Skin epidermis (tissue), 12 donors: ENCODE results near the gene NUP85.
"Not testable (repeated sequence)": the region's sequence is repeated elsewhere in the genome, so short reads cannot be mapped to it uniquely, and the experiment has no call there.

Experiments
- H3K27ac ChIP-seq, 21 experiments: fragments of 200-600 bp; sonication (generic) in 11 of 21; one replicate each; pipeline ENCODE4 v1.5.0; 2020; ENCODE audit warnings: mild to moderate bottlenecking in 3 of 21, inconsistent platforms in 2 of 21, moderate library complexity in 2 of 21
- H3K4me3 ChIP-seq, 7 experiments: fragments of 200-600 bp; sonication (generic) in 2 of 7; one replicate each; pipeline ENCODE4 v1.5.0; 2020; ENCODE audit warnings: inconsistent platforms in 2 of 7, mild to moderate bottlenecking in 2 of 7, moderate library complexity in 1 of 7

Gene NUP85

GRCh38 chr17:75239778-75240393 lies 34.4 kb downstream of the NUP85 start:
- Histone ChIP-seq H3K27ac (peak overlapping the region in 3 of 21 experiments; percentile 11 to 49 (median 24)), H3K4me3 (no peak overlapping the region)

- Histone ChIP-seq H3K27ac (peak overlapping the region in 6 of 21 experiments; percentile 24 to 49 (median 40)), H3K4me3 (no peak overlapping the region)
Measured at GRCh38 chr17:75240394-75241142, 35.1 kb downstream of the NUP85 start.

- Histone ChIP-seq H3K27ac (peak overlapping the region in 5 of 21 experiments; percentile 31 to 49 (median 43)), H3K4me3 (no peak overlapping the region)
Measured at GRCh38 chr17:75241143-75241430, 35.6 kb downstream of the NUP85 start.

- peak overlapping the region in 9 of 21 experiments; percentile 11 to 73 (median 53) for H3K27ac ChIP-seq
- no peak overlapping the region for H3K4me3 ChIP-seq
Measured at GRCh38 chr17:75241502-75241901, 36.0 kb downstream of the NUP85 start.

- H3K27ac ChIP-seq = peak overlapping the region in 11 of 21 experiments; percentile 26 to 73 (median 49)
Measured at GRCh38 chr17:75241996-75242460, 36.5 kb downstream of the NUP85 start.

GRCh38 chr17:75242461-75243042 lies 37.1 kb downstream of the NUP85 start:
- Histone ChIP-seq H3K4me3 (no peak overlapping the region), H3K27ac (peak overlapping the region in 10 of 21 experiments; percentile 26 to 73 (median 51))

More at GRCh38 chr17:75241996-75242460, 36.5 kb downstream of the NUP85 start:
- H3K4me3 ChIP-seq = no peak overlapping the region

GRCh38 chr17:75244133-75244866 lies 38.8 kb downstream of the NUP85 start:
- Histone ChIP-seq H3K4me3 (no peak overlapping the region), H3K27ac (peak overlapping the region in 2 of 21 experiments; percentile 24 to 73)

- H3K27ac ChIP-seq = peak overlapping the region in 2 of 21 experiments; percentile 2 to 17
Measured at GRCh38 chr17:75245011-75245410, 39.5 kb downstream of the NUP85 start.

GRCh38 chr17:75246404-75246803 lies 40.9 kb downstream of the NUP85 start:
- Histone ChIP-seq H3K4me3 (no peak overlapping the region), H3K27ac (peak overlapping the region in 3 of 21 experiments; percentile 2 to 11 (median 7))

More at GRCh38 chr17:75245011-75245410, 39.5 kb downstream of the NUP85 start:
- H3K4me3 ChIP-seq = no peak overlapping the region

GRCh38 chr17:75249564-75249963 lies 44.1 kb downstream of the NUP85 start:
- Histone ChIP-seq H3K27ac (peak overlapping the region in 14 of 21 experiments; percentile 40 to 76 (median 64)), H3K4me3 (no peak overlapping the region)

- peak overlapping the region in 15 of 21 experiments; percentile 2 to 76 (median 63) for H3K27ac ChIP-seq
Measured at GRCh38 chr17:75250009-75250471, 44.6 kb downstream of the NUP85 start.

GRCh38 chr17:75252039-75252816 lies 46.7 kb downstream of the NUP85 start:
- H3K4me3 ChIP-seq = no peak overlapping the region

More at GRCh38 chr17:75250009-75250471, 44.6 kb downstream of the NUP85 start:
- no peak overlapping the region for H3K4me3 ChIP-seq

GRCh38 chr17:75255954-75256698 lies 50.6 kb downstream of the NUP85 start:
- H3K27ac ChIP-seq = peak overlapping the region in 5 of 21 experiments; percentile 26 to 54 (median 39)
- not testable (repeated sequence) for H3K4me3 ChIP-seq

More at GRCh38 chr17:75252039-75252816, 46.7 kb downstream of the NUP85 start:
- H3K27ac ChIP-seq = peak overlapping the region in 1 of 21 experiments; percentile 1

GRCh38 chr17:75257228-75257627 lies 51.7 kb downstream of the NUP85 start:
- H3K4me3 ChIP-seq, H3K27ac ChIP-seq: not testable (repeated sequence)

GRCh38 chr17:75260641-75261335 lies 55.3 kb downstream of the NUP85 start:
- peak overlapping the region; percentile 66 to 94 (median 74) for H3K4me3 ChIP-seq
- H3K27ac ChIP-seq = peak overlapping the region; percentile 91 to 100 (median 96)

- H3K27ac ChIP-seq = peak within 1 kb of the TSS; percentile 91 to 100 (median 96)
- H3K4me3 ChIP-seq = peak within 1 kb of the TSS; percentile 66 to 94 (median 74)
Measured at GRCh38 chr17:75261336-75262111, 56.0 kb downstream of the NUP85 start, which contains the start of the genes GGA3 and MRPS7. TSS of gene GGA3 (minus strand) at chr17:75261606. CDS start at chr17:75261587, 19 bp downstream. TSS of gene MRPS7 (plus strand) at chr17:75261879. CDS start at chr17:75261901, 22 bp downstream.
